Liver (tissue), 9 donors: ENCODE results near the gene TUBA1A. TPM values are rescaled to one million over a fixed set of nuclear protein-coding genes. Genes with fewer than 3 reads are reported as not detected.

Experiments used
- DNase-seq: peaks from one replicate; pipeline ENCODE4 v3.0.0-alpha.2; 2017; ENCODE audit warnings: low spot score
- H3K27ac ChIP-seq, 2 donors: one replicate each; pipeline ENCODE4 v1.7.0; 2013; ENCODE audit warnings: inconsistent platforms in 2 of 2, low read length in 2 of 2, control low read depth in 1 of 2, low read depth in 1 of 2, mild to moderate bottlenecking in 1 of 2
- H3K27me3 ChIP-seq, 4 donors: one replicate each; pipeline versions ENCODE4 v1.6.1 to v1.7.0; 2013; ENCODE audit warnings: low read length in 3 of 4, inconsistent platforms in 1 of 4, mild to moderate bottlenecking in 1 of 4, moderate library complexity in 1 of 4; ENCODE audit not compliant: control insufficient read depth in 4 of 4, insufficient read depth in 4 of 4
- H3K36me3 ChIP-seq, 4 donors: one replicate each; pipeline versions ENCODE4 v1.6.1 to v1.7.0; 2013; ENCODE audit warnings: low read length in 3 of 4, mild to moderate bottlenecking in 3 of 4, low read depth in 1 of 4, moderate library complexity in 1 of 4; ENCODE audit not compliant: control insufficient read depth in 4 of 4, insufficient read depth in 3 of 4
- H3K4me1 ChIP-seq, 4 donors: one replicate each; pipeline versions ENCODE4 v1.6.1 to v1.7.0; 2013; ENCODE audit warnings: low read length in 3 of 4, mild to moderate bottlenecking in 3 of 4, moderate library complexity in 1 of 4; ENCODE audit not compliant: control insufficient read depth in 4 of 4, insufficient read depth in 4 of 4
- H3K4me3 ChIP-seq, 3 donors: one replicate each; pipeline versions ENCODE4 v1.6.1 to v1.7.0; 2013; ENCODE audit warnings: low read length in 3 of 3, control low read depth in 1 of 3, low read depth in 1 of 3, mild to moderate bottlenecking in 1 of 3
- H3K9ac ChIP-seq, 2 donors: one replicate each; pipeline ENCODE4 v1.7.0; 2013; ENCODE audit warnings: low read length in 2 of 2, mild to moderate bottlenecking in 2 of 2, moderate library complexity in 2 of 2, control low read depth in 1 of 2, low read depth in 1 of 2
- H3K9me3 ChIP-seq, 4 donors: one replicate each; pipeline versions ENCODE4 v1.6.1 to v1.7.0; 2013; ENCODE audit warnings: low read length in 3 of 4; ENCODE audit not compliant: control insufficient read depth in 4 of 4
- EGR1 ChIP-seq, 2 donors: IDR thresholded peaks; 2 replicates each; pipeline ENCODE4 v1.6.1; 2016 to 2018; ENCODE audit warnings: antibody characterized with exemption in 2 of 2, low read depth in 2 of 2
- FOXA1 ChIP-seq: IDR thresholded peaks from 2 replicates; pipeline ENCODE4 v1.6.1; 2016; ENCODE audit warnings: antibody characterized with exemption
- FOXA2 ChIP-seq: IDR thresholded peaks from 2 replicates; pipeline ENCODE4 v1.6.1; 2016; ENCODE audit warnings: antibody characterized with exemption
- HNF4G ChIP-seq: IDR thresholded peaks from 2 replicates; pipeline ENCODE4 v1.6.1; 2016; ENCODE audit warnings: antibody characterized with exemption
- JUND ChIP-seq, 2 donors: IDR thresholded peaks; 2 replicates each; pipeline ENCODE4 v1.6.1; 2016; ENCODE audit warnings: antibody characterized with exemption in 2 of 2
- MAX ChIP-seq: IDR thresholded peaks from 2 replicates; pipeline ENCODE4 v1.6.1; 2016; ENCODE audit warnings: antibody characterized with exemption
- NR2F2 ChIP-seq: IDR thresholded peaks from 2 replicates; pipeline ENCODE4 v1.6.1; 2016; ENCODE audit warnings: antibody characterized with exemption
- RAD21 ChIP-seq, 2 donors: IDR thresholded peaks; 2 replicates each; pipeline ENCODE4 v1.6.1; 2016; ENCODE audit warnings: antibody characterized with exemption in 2 of 2, mild to moderate bottlenecking in 2 of 2
- RXRA ChIP-seq, 2 donors: IDR thresholded peaks; 2 replicates each; pipeline ENCODE4 v1.6.1; 2017 to 2018; ENCODE audit warnings: antibody characterized with exemption in 2 of 2, mild to moderate bottlenecking in 1 of 2
- SP1 ChIP-seq: IDR thresholded peaks from 2 replicates; pipeline ENCODE4 v1.6.1; 2018; ENCODE audit warnings: antibody characterized with exemption, mild to moderate bottlenecking
- TAF1 ChIP-seq: conservative IDR thresholded peaks from 2 replicates; pipeline ENCODE4 v1.6.1; 2016; ENCODE audit warnings: antibody characterized with exemption, mild to moderate bottlenecking
- YY1 ChIP-seq: IDR thresholded peaks from 2 replicates; pipeline ENCODE4 v1.6.1; 2016; ENCODE audit warnings: antibody characterized with exemption, mild to moderate bottlenecking
- WGBS: extraction: QIAGEN DNeasy Blood & Tissue Kit; methylation state at CpG from one replicate; pipeline ENCODE4 v1.1.7; 2013; 5-methylcytosine and 5-hydroxymethylcytosine counted together
- polyA plus RNA-seq, 2 donors: library from polyadenylated mRNA; stranded (reverse) in 1 of 2; unstranded in 1 of 2; fragments of 200-250 nt in 1 of 2; fragments of >200 nt in 1 of 2; fragmentation: Nextera tagmentation in 1 of 2; extraction: Ambion mirVana in 1 of 2; gene quantifications; one replicate each; pipeline versions ENCODE4 v1.2.1 to v1.2.3, GENCODE V29; 2013 to 2015
- total RNA-seq, 2 donors: library from RNA; depleted of rRNA; stranded (reverse); fragments of >200 nt; gene quantifications; one replicate each; pipeline ENCODE4 v1.2.3, GENCODE V29; 2014
- TF ChIP-seq, protein P1 (sequence below): IDR thresholded peaks from 2 replicates; pipeline ENCODE4 v1.6.1; 2016; ENCODE audit warnings: antibody characterized with exemption
- TF ChIP-seq, protein P2 (sequence below): fragments of 150-350 bp; IDR thresholded peaks from 2 replicates; pipeline ENCODE4 v1.5.1; 2017; ENCODE audit warnings: improper control_type of control experiment, low read depth, low read length; ENCODE audit not compliant: missing input control
- TF ChIP-seq, protein P3 (sequence below): IDR thresholded peaks from 2 replicates; pipeline ENCODE4 v1.6.1; 2016; ENCODE audit warnings: antibody characterized with exemption, mild to moderate bottlenecking
- donor health status: healthy.
- donor health status: healthy.
- donor health status: healthy.
- donor health status: healthy.
- donor health status: healthy.

The TUBA1A gene
- total and polyA plus RNA-seq, 4 donors: 4.2 to 28.0 (median 16.2) TPM

GRCh38 chr12:49236423-49236822, 47.5 kb upstream of the TUBA1A start:
- H3K27me3 ChIP-seq: no peaks in the 10 kb centered on the region
- H3K27ac ChIP-seq: no peak overlapping the region
- no peaks in the 10 kb centered on the region for H3K9me3 ChIP-seq
- DNase-seq: no peak
- H3K4me1 ChIP-seq: no peaks in the 10 kb centered on the region
- no peaks in the 10 kb centered on the region for H3K36me3 ChIP-seq
- WGBS: 93% methylated on average over 1 of the region's 1 CpG
- TF ChIP-seq FOXA1: no peak
- TF ChIP-seq, protein P1, sequence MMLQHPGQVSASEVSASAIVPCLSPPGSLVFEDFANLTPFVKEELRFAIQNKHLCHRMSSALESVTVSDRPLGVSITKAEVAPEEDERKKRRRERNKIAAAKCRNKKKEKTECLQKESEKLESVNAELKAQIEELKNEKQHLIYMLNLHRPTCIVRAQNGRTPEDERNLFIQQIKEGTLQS: no peak
- TF ChIP-seq FOXA2: no peak
- no peak for TF ChIP-seq TAF1
- TF ChIP-seq HNF4G: no peak
- TF ChIP-seq JUND (IDR thresholded peaks at IDR 0.05): no peak
- H3K9ac ChIP-seq: no peak overlapping the region
- H3K4me3 ChIP-seq: no peak overlapping the region

- Histone ChIP-seq H3K4me3 (peak overlapping the region in 1 of 3 donors; percentile 41), H3K9ac (peak overlapping the region in 1 of 2 donors; percentile 8)
These were observed 45.1 kb upstream of the TUBA1A start for GRCh38 chr12:49233842-49234526.

GRCh38 chr12:49232940-49233841, 44.3 kb upstream of the TUBA1A start:
- WGBS: 62% methylated on average over 25 of the region's 25 CpGs
- no peaks in the 10 kb centered on the region for H3K4me1 ChIP-seq
- H3K27me3 ChIP-seq: no peaks in the 10 kb centered on the region
- peak overlapping the region in 1 of 2 donors; percentile 10 for H3K9ac ChIP-seq
- peak overlapping the region; percentile 71 to 76 for H3K27ac ChIP-seq
- no peak overlapping the region for H3K4me3 ChIP-seq
- DNase-seq: peak; percentile 62
- H3K36me3 ChIP-seq: no peaks in the 10 kb centered on the region
- TF ChIP-seq RXRA (IDR thresholded peaks at IDR 0.05) (peak in 1 of 2 donors; percentile 7), TAF1 (no peak), NR2F2 (peak; percentile 55), FOXA2 (no peak), HNF4G (no peak), RAD21 (IDR thresholded peaks at IDR 0.05) (peak in 1 of 2 donors; percentile 12), SP1 (peak; percentile 50), EGR1 (IDR thresholded peaks at IDR 0.05; ENCODE audit: low read depth in 2 of 2) (no peak), FOXA1 (no peak)
- TF ChIP-seq, protein P2, sequence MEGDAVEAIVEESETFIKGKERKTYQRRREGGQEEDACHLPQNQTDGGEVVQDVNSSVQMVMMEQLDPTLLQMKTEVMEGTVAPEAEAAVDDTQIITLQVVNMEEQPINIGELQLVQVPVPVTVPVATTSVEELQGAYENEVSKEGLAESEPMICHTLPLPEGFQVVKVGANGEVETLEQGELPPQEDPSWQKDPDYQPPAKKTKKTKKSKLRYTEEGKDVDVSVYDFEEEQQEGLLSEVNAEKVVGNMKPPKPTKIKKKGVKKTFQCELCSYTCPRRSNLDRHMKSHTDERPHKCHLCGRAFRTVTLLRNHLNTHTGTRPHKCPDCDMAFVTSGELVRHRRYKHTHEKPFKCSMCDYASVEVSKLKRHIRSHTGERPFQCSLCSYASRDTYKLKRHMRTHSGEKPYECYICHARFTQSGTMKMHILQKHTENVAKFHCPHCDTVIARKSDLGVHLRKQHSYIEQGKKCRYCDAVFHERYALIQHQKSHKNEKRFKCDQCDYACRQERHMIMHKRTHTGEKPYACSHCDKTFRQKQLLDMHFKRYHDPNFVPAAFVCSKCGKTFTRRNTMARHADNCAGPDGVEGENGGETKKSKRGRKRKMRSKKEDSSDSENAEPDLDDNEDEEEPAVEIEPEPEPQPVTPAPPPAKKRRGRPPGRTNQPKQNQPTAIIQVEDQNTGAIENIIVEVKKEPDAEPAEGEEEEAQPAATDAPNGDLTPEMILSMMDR: peak; percentile 6
- TF ChIP-seq, protein P3, sequence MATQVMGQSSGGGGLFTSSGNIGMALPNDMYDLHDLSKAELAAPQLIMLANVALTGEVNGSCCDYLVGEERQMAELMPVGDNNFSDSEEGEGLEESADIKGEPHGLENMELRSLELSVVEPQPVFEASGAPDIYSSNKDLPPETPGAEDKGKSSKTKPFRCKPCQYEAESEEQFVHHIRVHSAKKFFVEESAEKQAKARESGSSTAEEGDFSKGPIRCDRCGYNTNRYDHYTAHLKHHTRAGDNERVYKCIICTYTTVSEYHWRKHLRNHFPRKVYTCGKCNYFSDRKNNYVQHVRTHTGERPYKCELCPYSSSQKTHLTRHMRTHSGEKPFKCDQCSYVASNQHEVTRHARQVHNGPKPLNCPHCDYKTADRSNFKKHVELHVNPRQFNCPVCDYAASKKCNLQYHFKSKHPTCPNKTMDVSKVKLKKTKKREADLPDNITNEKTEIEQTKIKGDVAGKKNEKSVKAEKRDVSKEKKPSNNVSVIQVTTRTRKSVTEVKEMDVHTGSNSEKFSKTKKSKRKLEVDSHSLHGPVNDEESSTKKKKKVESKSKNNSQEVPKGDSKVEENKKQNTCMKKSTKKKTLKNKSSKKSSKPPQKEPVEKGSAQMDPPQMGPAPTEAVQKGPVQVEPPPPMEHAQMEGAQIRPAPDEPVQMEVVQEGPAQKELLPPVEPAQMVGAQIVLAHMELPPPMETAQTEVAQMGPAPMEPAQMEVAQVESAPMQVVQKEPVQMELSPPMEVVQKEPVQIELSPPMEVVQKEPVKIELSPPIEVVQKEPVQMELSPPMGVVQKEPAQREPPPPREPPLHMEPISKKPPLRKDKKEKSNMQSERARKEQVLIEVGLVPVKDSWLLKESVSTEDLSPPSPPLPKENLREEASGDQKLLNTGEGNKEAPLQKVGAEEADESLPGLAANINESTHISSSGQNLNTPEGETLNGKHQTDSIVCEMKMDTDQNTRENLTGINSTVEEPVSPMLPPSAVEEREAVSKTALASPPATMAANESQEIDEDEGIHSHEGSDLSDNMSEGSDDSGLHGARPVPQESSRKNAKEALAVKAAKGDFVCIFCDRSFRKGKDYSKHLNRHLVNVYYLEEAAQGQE: no peak
- TF ChIP-seq, protein P1: no peak
- no peaks in the 10 kb centered on the region for H3K9me3 ChIP-seq

More at GRCh38 chr12:49233842-49234526, 45.1 kb upstream of the TUBA1A start:
- 72% methylated on average over 19 of the region's 19 CpGs for WGBS
- H3K27me3 ChIP-seq: no peaks in the 10 kb centered on the region
- H3K9me3 ChIP-seq: no peaks in the 10 kb centered on the region
- no peak for DNase-seq
- H3K27ac ChIP-seq: peak overlapping the region; percentile 80 to 82
- no peaks in the 10 kb centered on the region for H3K4me1 ChIP-seq
- H3K36me3 ChIP-seq: no peaks in the 10 kb centered on the region
- TF ChIP-seq MAX (no peak), YY1 (peak; percentile 11)
